Stimulated activated memory B cell treated with anti-CD40 and anti-IgM and Interleukin-4, amounts not matched to agents 10 μg/mL and 1 μg/mL and 100 μg/mL, for 72 hours (primary cell): ENCODE data around the gene PTPRA.
A peak's percentile ranks its signal among the peaks of the same experiment; 100 is the strongest.
"Not testable (repeated sequence)": the region's sequence is repeated elsewhere in the genome, so short reads cannot be mapped to it uniquely, and the experiment has no call there.

ENCODE experiments used
- ATAC-seq: fragments of 150-1000 bp; cut with Tn5 transposase; 2 replicates; pipeline ENCODE4 v1.10.0; 2021
- H3K27ac Mint-ChIP-seq: one replicate; pipeline ENCODE4 v1.8.0; 2022; ENCODE audit warnings: mild to moderate bottlenecking, mixed read lengths
- H3K27me3 Mint-ChIP-seq: one replicate; pipeline ENCODE4 v1.8.0; 2022; ENCODE audit warnings: mixed read lengths
- H3K36me3 Mint-ChIP-seq: one replicate; pipeline ENCODE4 v1.8.0; 2022; ENCODE audit warnings: mixed read lengths
- H3K4me1 Mint-ChIP-seq: one replicate; pipeline ENCODE4 v1.8.0; 2022; ENCODE audit warnings: mixed read lengths
- H3K4me3 Mint-ChIP-seq: one replicate; pipeline ENCODE4 v1.8.0; 2022; ENCODE audit warnings: mild to moderate bottlenecking, moderate library complexity, mixed read lengths
- H3K9me3 Mint-ChIP-seq: one replicate; pipeline ENCODE4 v1.8.0; 2022; ENCODE audit warnings: mixed read lengths

Gene PTPRA

DNA sequence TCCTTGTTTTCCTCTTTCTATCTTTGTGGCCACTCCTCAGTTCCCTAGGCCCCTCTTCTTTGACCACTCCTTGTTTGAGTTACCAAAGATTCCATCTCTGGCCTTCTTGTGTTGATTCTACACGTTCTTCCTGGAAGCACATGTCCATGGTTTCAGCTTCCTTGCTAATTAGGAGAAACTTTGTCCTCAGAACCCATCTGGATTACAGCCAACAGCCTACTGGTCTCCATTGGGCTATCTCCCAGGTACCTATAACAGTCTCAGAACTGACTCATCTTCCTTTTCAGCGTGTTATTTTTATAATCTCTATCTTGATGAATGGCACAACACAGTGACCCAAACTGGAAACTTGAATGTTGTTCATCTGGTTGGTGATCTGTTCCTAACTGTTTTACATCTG lies 17.5 kb downstream of the PTPRA start:
- Mint-ChIP-seq H3K36me3 (peaks cover 17% of the 10 kb centered on the region), H3K9me3 (no peaks in the 10 kb centered on the region), H3K4me1 (peaks cover 46% of the 10 kb centered on the region), H3K27me3 (no peaks in the 10 kb centered on the region), H3K27ac (no peak overlapping the region), H3K4me3 (no peak overlapping the region)
- no peak for ATAC-seq

DNA sequence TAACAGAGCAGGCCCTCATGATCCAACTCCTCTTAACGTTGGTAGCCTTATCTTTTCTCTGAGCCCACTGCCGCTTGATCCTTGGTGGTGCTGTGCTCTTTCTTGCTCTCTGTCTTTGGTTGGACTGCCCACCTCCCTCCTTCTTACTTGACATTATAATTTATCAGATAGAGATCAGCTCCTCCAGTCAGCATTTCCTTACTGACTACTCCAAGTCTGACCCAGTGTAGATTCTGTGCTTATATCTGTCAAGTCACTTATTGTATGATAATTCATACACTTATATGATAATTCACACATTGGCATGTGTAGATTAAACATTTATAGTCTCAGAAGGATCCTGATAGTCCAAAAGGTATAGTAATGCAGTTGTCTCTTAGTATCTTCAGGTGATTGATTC lies 18.1 kb downstream of the PTPRA start:
- Mint-ChIP-seq H3K27ac (no peak overlapping the region), H3K36me3 (peaks cover 18% of the 10 kb centered on the region), H3K27me3 (no peaks in the 10 kb centered on the region), H3K4me1 (peaks cover 44% of the 10 kb centered on the region), H3K4me3 (no peak overlapping the region), H3K9me3 (no peaks in the 10 kb centered on the region)
- no peak for ATAC-seq

DNA sequence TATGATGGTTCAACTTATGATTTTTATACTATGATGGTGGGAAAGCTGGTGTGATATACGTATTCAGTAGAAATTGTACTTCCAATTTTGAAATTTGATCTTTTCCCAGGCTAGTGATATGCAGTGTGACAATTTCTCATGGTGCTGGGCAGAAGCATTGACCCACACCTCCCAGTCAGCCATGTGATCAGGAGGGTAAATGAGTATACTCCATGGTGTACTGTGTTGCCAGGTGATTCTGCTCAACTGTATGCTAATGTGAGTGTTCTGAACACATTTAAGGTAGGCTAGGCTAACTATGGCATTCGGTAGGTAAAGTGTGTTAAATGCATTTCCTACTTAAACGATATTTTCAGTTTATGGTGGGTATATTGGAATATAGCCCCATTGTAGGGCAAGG lies 19.1 kb downstream of the PTPRA start:
- Mint-ChIP-seq H3K27me3 (no peaks in the 10 kb centered on the region), H3K4me3 (no peak overlapping the region), H3K36me3 (peaks cover 24% of the 10 kb centered on the region), H3K9me3 (no peaks in the 10 kb centered on the region), H3K4me1 (peaks cover 40% of the 10 kb centered on the region), H3K27ac (no peak overlapping the region)
- ATAC-seq = no peak

DNA sequence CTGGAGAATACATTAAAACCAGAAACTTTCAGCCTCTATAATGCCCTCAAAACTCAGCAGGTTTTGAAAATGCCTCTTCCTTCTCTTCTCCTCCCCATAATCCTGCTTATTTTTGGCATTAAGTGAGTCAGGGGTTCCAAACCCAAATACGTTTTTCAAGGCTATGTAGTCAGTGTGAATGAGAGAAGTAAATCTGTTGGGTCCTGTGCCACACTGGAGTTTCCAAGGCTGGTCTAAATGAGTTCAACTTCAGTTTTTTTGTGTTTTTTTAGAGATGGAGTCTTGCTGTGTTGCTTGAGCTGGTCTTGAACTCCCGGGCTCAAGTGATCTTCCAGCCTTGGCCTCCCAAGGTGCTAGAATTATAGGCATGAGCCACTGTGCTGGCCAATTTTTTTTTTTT lies 20.9 kb downstream of the PTPRA start:
- H3K4me3 Mint-ChIP-seq = no peak overlapping the region
- H3K27me3 Mint-ChIP-seq = no peaks in the 10 kb centered on the region
- no peaks in the 10 kb centered on the region for H3K9me3 Mint-ChIP-seq
- H3K36me3 Mint-ChIP-seq = peaks cover 24% of the 10 kb centered on the region
- ATAC-seq = no peak
- H3K4me1 Mint-ChIP-seq = peaks cover 28% of the 10 kb centered on the region
- H3K27ac Mint-ChIP-seq = no peak overlapping the region

DNA sequence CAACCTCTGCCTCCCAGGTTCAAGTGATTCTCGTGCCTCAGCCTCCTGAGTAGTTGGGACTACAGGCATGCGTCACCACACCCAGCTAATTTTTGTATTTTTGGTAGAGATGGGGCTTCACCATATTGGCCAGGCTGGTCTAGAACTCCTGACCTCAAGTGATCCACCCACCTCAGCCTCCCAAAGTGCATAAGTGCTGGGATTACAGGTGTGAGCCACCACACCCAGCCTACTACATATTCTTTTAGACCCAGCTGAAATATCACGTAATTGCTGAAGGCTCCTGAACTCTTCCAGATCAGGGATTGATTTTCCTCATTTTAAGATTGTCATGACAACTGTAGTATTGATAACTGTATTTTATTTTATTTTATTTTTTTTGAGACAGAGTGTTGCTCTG lies 21.9 kb downstream of the PTPRA start:
- not testable (repeated sequence) for H3K27me3 Mint-ChIP-seq, H3K27ac Mint-ChIP-seq, H3K4me3 Mint-ChIP-seq, H3K9me3 Mint-ChIP-seq, ATAC-seq
- Mint-ChIP-seq H3K4me1 (peaks cover 33% of the 10 kb centered on the region), H3K36me3 (peaks cover 24% of the 10 kb centered on the region)

DNA sequence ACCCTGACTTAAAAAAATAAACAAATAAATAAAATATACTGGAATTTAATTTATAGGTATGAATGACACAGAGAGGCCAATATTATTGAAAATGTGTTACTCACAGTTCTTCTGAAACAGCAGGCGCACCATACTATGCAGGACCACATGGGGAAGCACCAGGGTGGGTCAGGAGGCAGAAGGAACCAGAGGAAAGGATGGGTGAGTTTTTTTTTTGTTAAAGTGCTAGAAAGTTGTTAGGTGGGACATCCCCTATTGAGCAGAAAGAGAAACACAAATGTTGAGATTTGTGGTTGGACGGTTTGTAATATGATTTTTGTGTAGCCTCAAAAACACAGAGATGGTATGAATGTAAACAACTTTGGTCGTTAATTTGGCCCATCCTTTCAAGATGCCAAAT lies 26.0 kb downstream of the PTPRA start:
- Mint-ChIP-seq H3K27me3 (no peaks in the 10 kb centered on the region), H3K36me3 (peaks cover 10% of the 10 kb centered on the region), H3K4me3 (no peak overlapping the region), H3K4me1 (peaks cover 29% of the 10 kb centered on the region), H3K9me3 (no peaks in the 10 kb centered on the region), H3K27ac (no peak overlapping the region)
- no peak for ATAC-seq

DNA sequence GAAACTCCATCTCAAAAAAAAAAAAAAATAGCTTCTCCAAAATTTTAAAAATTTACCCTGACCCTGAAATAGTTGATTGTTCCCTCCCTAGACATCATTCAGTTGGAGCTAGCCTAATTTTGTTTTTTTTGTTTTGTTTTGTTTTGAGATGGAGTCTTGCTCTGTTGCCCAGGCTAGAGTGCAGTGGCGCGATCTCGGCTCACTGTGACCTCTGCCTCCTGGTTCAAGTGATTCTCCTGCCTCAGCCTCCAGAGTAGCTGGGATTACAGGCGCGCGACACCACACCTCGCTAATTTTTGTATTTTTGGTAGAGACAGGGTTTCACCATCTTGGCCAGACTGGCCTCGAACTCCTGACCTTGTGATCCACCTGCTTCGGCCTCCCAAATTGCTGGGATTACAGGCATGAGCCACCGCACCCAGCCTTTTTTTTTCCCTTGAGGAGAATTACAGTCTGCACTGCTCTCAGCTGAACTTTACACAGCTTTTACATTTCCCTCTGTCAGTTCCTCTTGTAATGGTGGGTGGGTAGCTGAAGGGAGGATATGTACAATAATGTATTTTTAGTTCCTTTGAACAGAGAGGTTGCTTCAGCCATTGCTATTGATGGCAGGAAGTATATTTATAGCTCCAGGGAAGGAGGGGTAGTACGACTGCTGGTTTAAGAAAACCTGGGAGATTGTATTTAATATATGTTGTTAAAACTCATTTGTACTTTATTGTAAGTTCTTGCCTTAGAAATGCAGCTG lies 27.7 kb downstream of the PTPRA start:
- H3K27ac Mint-ChIP-seq = peak overlapping the region; percentile 66
- H3K4me1 Mint-ChIP-seq = peaks cover 34% of the 10 kb centered on the region
- peak overlapping the region; percentile 19 for H3K4me3 Mint-ChIP-seq
- H3K27me3 Mint-ChIP-seq = no peaks in the 10 kb centered on the region
- H3K36me3 Mint-ChIP-seq = peaks cover 6% of the 10 kb centered on the region
- peak; percentile 64 for ATAC-seq
- H3K9me3 Mint-ChIP-seq = no peaks in the 10 kb centered on the region

DNA sequence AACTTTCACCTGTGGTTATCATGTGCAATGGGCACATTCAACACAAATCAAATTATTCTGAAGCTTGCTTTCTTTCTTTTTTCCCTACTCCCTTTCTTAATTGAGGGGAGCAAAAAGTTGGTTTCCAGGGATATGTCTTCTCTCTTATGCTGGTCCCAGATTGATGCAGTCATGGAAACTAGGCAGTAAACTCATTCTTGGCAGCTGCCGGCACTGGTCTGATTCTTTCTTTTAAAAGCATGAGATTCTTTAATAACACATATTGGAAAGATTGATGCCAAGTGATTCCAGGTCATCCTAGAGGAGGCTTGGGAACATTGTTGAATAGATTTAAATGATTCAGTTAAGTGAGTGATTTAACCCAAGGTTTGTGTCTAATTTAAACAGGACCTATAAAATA lies 29.0 kb downstream of the PTPRA start:
- no peak overlapping the region for H3K27ac Mint-ChIP-seq
- H3K27me3 Mint-ChIP-seq = no peaks in the 10 kb centered on the region
- H3K36me3 Mint-ChIP-seq = no peaks in the 10 kb centered on the region
- ATAC-seq = no peak
- no peak overlapping the region for H3K4me3 Mint-ChIP-seq
- no peaks in the 10 kb centered on the region for H3K9me3 Mint-ChIP-seq
- peaks cover 34% of the 10 kb centered on the region for H3K4me1 Mint-ChIP-seq

DNA sequence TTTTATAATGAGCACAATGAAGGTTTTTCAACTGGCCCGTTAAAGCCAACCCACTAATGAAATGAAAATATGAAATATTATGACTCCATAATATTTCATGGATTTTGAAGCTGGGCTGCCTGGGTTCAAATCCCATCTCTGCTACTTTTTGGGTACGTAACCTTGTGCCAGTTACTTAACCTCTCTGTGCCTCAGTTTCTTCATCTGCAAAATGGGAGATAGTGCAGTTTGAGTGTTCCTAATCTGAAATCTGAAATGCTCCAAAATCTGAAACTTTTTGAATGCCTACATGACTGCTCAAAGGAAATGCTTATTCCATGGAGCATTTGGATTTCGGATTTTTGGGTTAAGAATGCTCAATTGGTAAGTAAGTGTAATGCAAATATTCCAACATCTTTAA lies 29.5 kb downstream of the PTPRA start:
- Mint-ChIP-seq H3K27me3 (no peaks in the 10 kb centered on the region), H3K4me1 (peaks cover 34% of the 10 kb centered on the region), H3K36me3 (no peaks in the 10 kb centered on the region), H3K9me3 (no peaks in the 10 kb centered on the region), H3K27ac (no peak overlapping the region), H3K4me3 (no peak overlapping the region)
- no peak for ATAC-seq

DNA sequence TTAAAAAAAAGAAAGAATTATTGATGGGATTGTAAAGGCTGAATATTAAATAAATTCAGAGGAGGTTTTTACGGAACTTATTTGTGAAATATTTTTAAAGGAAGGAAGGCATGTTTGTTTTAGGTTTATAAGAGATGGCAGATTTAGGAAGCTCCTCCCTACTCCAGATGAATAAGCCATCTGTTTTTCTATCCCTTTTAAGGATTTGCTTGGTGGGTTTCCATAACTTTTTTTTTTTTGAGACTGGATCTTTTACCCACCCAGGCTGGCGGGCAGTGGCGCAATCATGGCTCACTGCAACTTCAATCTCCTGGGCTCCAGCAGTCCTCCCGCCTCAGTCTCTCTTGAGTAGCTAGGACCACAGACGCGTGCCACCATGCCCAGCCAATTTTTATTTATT lies 30.4 kb downstream of the PTPRA start:
- Mint-ChIP-seq H3K4me1 (peaks cover 34% of the 10 kb centered on the region), H3K4me3 (no peak overlapping the region), H3K9me3 (no peaks in the 10 kb centered on the region), H3K36me3 (no peaks in the 10 kb centered on the region), H3K27me3 (no peaks in the 10 kb centered on the region), H3K27ac (no peak overlapping the region)
- no peak for ATAC-seq

DNA sequence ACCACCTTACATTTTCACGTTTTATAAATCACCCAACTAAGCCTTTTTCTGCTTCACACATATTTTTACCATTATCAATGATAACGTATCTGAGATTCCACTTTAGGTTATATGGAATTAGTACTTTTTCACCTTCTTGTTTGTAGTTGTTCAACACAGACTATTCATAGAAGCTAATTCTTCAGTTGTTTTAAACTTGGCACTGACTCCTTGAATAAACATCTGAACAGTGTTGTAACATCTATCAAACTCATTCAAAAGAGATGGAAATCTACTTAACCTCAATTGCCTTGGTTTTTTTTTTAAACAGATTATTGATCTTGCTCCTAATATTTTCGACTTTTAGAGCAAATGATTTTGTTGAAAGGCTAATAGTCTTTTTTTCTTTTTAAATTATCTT lies 34.2 kb downstream of the PTPRA start:
- Mint-ChIP-seq H3K27me3 (no peaks in the 10 kb centered on the region), H3K27ac (no peak overlapping the region), H3K36me3 (no peaks in the 10 kb centered on the region), H3K4me3 (no peak overlapping the region), H3K4me1 (peaks cover 6% of the 10 kb centered on the region), H3K9me3 (no peaks in the 10 kb centered on the region)
- ATAC-seq = no peak

DNA sequence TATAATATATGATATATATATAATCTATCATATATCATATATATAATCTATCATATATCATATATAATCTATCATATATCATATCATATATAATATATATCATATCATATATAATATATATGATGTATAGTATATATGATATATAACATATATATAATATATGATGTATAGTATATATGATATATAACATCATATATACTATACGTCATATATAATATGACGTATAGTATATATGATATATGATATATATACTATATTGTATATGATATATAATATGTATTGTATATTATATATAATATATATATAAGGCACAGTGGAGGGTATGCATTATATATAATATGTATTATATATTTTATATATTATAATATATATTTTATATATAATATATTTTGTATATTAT lies 36.7 kb downstream of the PTPRA start:
- Mint-ChIP-seq H3K27ac (no peak overlapping the region), H3K4me3 (no peak overlapping the region), H3K27me3 (no peaks in the 10 kb centered on the region), H3K36me3 (no peaks in the 10 kb centered on the region), H3K4me1 (peaks cover 5% of the 10 kb centered on the region), H3K9me3 (no peaks in the 10 kb centered on the region)
- ATAC-seq = no peak

DNA sequence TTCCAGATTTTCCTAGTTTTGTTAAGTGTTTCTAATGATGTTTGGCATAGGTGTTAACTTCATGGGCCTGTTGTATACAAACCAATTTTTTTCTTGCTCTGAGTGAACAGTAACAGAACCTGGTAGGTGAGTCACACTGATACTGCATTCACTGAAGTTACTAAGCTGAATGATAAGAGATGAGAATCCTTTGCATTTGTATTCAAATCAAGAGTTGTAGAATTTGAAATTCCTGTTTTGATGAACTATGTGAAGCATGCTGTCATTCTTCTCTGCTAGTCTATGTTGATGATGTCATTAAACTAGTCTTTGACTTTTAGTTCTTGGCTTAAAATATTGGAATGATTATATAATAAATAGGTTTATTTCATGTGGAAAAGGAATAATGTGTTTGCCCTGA lies 37.9 kb downstream of the PTPRA start:
- ATAC-seq = no peak
- Mint-ChIP-seq H3K4me3 (no peak overlapping the region), H3K27ac (no peak overlapping the region), H3K27me3 (no peaks in the 10 kb centered on the region), H3K36me3 (no peaks in the 10 kb centered on the region), H3K9me3 (no peaks in the 10 kb centered on the region), H3K4me1 (peaks cover 5% of the 10 kb centered on the region)

DNA sequence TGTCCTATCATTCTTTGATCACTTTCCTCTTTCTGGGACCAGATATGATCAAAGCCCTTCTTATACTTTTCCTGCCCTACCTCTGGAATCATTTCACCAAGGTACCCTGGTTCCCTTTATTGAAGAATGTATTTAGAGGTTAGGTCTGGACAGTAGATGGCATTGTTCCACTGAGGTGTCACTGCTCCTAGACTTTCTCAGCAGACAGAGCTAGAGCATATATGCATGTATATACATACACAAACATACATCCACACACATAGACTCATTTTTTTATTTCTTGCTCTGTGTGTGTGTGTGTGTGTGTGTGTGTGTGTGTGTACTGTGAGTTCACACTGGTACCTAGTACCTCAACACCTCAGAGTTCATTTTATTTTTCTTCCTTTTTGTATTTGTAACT lies 40.9 kb downstream of the PTPRA start:
- Mint-ChIP-seq H3K27me3 (no peaks in the 10 kb centered on the region), H3K4me3 (no peak overlapping the region), H3K27ac (no peak overlapping the region), H3K36me3 (no peaks in the 10 kb centered on the region), H3K9me3 (no peaks in the 10 kb centered on the region), H3K4me1 (peaks cover 5% of the 10 kb centered on the region)
- no peak for ATAC-seq

DNA sequence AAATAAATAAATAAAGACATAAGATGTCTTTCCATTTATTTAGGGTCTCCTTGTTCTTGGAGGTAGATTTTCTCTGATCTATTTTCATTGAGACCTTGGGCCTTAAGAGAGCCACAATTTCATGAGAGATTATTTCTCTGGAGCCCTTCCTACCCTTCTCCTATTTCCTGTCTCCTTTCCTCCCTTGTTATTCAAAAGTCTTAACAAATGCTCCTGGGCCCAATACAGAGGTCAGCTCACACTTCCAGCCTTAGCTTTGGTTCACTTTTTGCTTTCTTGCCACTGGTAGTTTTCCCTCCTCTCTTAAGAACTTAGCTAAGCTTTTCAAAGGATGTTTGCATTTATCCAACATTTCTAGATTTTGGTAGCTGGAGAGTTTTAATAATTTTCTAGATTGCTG lies 44.0 kb downstream of the PTPRA start:
- Mint-ChIP-seq H3K9me3 (no peaks in the 10 kb centered on the region), H3K27ac (no peak overlapping the region), H3K4me1 (peaks cover 18% of the 10 kb centered on the region), H3K4me3 (no peak overlapping the region), H3K36me3 (peaks cover 10% of the 10 kb centered on the region), H3K27me3 (no peaks in the 10 kb centered on the region)
- no peak for ATAC-seq

DNA sequence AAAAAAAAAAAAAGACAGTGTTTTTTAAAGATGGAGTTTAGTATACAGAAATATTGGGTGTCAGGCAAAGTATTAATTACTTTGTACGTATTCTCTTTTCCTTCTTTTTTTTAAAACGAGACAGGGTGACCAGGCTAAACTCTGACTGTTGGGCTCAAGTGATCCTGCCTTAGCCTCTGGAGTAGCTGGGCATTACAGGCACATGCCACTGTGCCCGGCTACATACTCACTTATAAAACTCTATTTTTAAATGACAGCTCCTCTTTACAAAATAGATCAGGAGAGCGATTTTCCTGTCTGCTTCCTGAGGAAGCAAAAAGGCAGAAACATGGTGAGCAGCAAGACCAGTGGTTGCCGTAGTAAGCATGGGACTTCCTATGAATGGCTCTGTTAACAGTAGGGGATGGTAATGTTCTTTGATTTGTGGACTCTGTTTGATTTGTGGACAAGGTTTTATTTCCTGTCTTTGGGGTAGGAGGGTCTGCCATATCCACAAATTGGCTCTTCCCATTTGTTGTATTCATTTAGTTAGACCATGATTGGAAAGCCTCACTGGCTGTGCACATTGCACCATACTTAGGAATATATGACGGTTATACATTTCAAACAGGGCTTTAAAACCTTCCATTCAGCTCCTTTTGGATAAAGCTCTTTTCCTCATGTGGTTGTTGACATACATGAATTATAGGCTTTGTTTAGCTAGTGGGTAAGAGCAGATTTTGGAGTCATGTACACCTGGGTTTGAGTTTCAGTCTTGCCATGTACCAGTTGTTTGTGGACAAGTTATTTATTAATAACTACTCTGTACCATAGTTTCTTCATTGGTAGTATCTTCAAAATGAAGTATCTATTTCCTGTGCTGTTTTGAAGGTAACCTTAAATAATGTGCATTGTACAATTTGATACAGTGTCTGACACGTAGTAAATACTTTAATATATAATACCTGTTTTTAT lies 45.1 kb downstream of the PTPRA start:
- ATAC-seq = no peak
- no peaks in the 10 kb centered on the region for H3K27me3 Mint-ChIP-seq
- no peaks in the 10 kb centered on the region for H3K9me3 Mint-ChIP-seq
- peaks cover 18% of the 10 kb centered on the region for H3K4me1 Mint-ChIP-seq
- peaks cover 10% of the 10 kb centered on the region for H3K36me3 Mint-ChIP-seq
- no peak overlapping the region for H3K27ac Mint-ChIP-seq
- H3K4me3 Mint-ChIP-seq = no peak overlapping the region
